ENCODE results near the gene CYP4F22. TPM values are rescaled to one million over a fixed set of nuclear protein-coding genes. Genes with fewer than 3 reads are reported as not detected.

Gene CYP4F22
- total and polyA plus RNA-seq, 9 of the 15 experiments (the other 6 are each of a cell fraction or from before 2014, with no cell fraction given) = not detected

DNA sequence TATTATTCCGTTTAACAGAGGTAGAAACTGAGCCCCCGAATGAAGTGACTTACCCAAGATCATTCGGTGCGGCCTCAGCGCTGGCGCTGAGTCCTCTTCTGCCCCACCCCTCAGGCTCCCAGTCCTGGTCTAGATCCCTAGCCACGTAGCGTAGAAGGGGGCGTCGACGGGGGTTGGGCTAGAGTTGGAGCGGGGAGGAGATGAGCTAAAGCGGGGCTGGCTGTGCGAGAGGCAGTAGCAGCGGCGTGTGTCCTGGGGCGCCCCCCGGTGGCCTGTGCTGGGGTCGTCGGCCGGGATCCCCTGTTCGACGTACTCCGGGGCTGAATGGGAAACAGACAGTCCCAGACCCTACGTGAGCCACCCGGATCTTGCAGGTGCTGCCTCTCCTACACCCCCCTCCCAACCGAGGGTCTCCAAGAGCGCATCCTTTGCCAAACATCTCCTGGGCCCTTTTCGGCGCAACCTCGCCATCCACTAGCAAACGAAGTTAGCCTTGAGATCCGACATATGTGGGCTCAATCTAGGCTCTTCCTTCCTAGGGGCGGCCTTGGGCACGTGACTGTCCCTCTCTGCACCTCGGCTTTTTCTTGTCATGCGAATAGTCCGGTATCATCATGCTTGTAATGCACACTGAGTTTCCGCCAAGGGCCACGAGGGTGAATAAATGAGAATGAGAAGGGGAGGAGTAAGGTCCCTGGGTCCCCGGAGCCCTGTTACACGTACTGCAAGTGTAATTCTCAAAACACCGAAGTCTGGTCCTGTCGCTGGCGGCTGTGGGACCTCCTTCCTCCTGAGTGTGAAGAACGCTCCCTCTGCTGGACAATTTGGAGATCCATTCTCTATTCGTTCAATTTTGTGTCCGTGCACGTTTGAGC is 47.7 kb downstream of the CYP4F22 start (continued):
- TF ChIP-seq, protein P1, sequence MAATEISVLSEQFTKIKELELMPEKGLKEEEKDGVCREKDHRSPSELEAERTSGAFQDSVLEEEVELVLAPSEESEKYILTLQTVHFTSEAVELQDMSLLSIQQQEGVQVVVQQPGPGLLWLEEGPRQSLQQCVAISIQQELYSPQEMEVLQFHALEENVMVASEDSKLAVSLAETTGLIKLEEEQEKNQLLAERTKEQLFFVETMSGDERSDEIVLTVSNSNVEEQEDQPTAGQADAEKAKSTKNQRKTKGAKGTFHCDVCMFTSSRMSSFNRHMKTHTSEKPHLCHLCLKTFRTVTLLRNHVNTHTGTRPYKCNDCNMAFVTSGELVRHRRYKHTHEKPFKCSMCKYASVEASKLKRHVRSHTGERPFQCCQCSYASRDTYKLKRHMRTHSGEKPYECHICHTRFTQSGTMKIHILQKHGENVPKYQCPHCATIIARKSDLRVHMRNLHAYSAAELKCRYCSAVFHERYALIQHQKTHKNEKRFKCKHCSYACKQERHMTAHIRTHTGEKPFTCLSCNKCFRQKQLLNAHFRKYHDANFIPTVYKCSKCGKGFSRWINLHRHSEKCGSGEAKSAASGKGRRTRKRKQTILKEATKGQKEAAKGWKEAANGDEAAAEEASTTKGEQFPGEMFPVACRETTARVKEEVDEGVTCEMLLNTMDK (IDR thresholded peaks at IDR 0.05; ENCODE audit: borderline replicate concordance, insufficient read depth, low read depth, low read length, poor library complexity, severe bottlenecking) = peak; percentile 74
- TF ChIP-seq KDM2B (CRISPR knock-in tag; IDR thresholded peaks at IDR 0.05) (no peak), GATA2 (CRISPR knock-in tag; IDR thresholded peaks at IDR 0.05) (no peak), KLF1 (tag; IDR thresholded peaks at IDR 0.05) (peak; percentile 54; the same call in 1 of the 2 replicates), MCM7 (IDR thresholded peaks at IDR 0.05) (no peak), TGIF2 (CRISPR knock-in tag; IDR thresholded peaks at IDR 0.05) (no peak), ZNF778 (CRISPR knock-in tag; IDR thresholded peaks at IDR 0.05) (no peak), ETV1 (tag; conservative IDR thresholded peaks at IDR 0.05; ENCODE audit: low read depth) (0 out of 2 replicates have a peak, but pooled peaks have one; percentile 11), CC2D1A (IDR thresholded peaks at IDR 0.05) (peak; percentile 42; the same call in 1 of the 2 replicates), XRCC4 (IDR thresholded peaks at IDR 0.05; ENCODE audit: extremely low read depth, insufficient read depth, insufficient read length) (no peak), TBL1XR1 (IDR thresholded peaks at IDR 0.05; ENCODE audit: low read length in 2 of 2) (no peak), ESRRA (IDR thresholded peaks at IDR 0.05; ENCODE audit: borderline replicate concordance, low read depth) (0 out of 2 replicates have a peak, but pooled peaks have one; percentile 32), PHB2 (IDR thresholded peaks at IDR 0.05; ENCODE audit: low read depth) (no peak), IRF2 (CRISPR knock-in tag; IDR thresholded peaks at IDR 0.05) (no peak)
- TF ChIP-seq, protein P2, sequence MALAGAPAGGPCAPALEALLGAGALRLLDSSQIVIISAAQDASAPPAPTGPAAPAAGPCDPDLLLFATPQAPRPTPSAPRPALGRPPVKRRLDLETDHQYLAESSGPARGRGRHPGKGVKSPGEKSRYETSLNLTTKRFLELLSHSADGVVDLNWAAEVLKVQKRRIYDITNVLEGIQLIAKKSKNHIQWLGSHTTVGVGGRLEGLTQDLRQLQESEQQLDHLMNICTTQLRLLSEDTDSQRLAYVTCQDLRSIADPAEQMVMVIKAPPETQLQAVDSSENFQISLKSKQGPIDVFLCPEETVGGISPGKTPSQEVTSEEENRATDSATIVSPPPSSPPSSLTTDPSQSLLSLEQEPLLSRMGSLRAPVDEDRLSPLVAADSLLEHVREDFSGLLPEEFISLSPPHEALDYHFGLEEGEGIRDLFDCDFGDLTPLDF (CRISPR knock-in tag; IDR thresholded peaks at IDR 0.05) = no peak
- TF ChIP-seq, protein P3, sequence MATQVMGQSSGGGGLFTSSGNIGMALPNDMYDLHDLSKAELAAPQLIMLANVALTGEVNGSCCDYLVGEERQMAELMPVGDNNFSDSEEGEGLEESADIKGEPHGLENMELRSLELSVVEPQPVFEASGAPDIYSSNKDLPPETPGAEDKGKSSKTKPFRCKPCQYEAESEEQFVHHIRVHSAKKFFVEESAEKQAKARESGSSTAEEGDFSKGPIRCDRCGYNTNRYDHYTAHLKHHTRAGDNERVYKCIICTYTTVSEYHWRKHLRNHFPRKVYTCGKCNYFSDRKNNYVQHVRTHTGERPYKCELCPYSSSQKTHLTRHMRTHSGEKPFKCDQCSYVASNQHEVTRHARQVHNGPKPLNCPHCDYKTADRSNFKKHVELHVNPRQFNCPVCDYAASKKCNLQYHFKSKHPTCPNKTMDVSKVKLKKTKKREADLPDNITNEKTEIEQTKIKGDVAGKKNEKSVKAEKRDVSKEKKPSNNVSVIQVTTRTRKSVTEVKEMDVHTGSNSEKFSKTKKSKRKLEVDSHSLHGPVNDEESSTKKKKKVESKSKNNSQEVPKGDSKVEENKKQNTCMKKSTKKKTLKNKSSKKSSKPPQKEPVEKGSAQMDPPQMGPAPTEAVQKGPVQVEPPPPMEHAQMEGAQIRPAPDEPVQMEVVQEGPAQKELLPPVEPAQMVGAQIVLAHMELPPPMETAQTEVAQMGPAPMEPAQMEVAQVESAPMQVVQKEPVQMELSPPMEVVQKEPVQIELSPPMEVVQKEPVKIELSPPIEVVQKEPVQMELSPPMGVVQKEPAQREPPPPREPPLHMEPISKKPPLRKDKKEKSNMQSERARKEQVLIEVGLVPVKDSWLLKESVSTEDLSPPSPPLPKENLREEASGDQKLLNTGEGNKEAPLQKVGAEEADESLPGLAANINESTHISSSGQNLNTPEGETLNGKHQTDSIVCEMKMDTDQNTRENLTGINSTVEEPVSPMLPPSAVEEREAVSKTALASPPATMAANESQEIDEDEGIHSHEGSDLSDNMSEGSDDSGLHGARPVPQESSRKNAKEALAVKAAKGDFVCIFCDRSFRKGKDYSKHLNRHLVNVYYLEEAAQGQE (IDR thresholded peaks at IDR 0.05; ENCODE audit: borderline replicate concordance) = peak; percentile 81
- TF ChIP-seq, protein P3 (CRISPR knock-in tag; IDR thresholded peaks at IDR 0.05; ENCODE audit: low read depth) = no peak

Data from K562 (cell line).